GM21529 (cell line): ENCODE results near the gene THYN1.
A peak's percentile ranks its signal among the peaks of the same experiment; 100 is the strongest.
"Not testable (repeated sequence)": the region's sequence is repeated elsewhere in the genome, so short reads cannot be mapped to it uniquely, and the experiment has no call there.

Source experiments
- ATAC-seq: cut with Tn5 transposase; IDR thresholded peaks from one replicate; pipeline ENCODE4 v1.9.1; 2021; ENCODE audit not compliant: unreplicated experiment

THYN1 gene

DNA sequence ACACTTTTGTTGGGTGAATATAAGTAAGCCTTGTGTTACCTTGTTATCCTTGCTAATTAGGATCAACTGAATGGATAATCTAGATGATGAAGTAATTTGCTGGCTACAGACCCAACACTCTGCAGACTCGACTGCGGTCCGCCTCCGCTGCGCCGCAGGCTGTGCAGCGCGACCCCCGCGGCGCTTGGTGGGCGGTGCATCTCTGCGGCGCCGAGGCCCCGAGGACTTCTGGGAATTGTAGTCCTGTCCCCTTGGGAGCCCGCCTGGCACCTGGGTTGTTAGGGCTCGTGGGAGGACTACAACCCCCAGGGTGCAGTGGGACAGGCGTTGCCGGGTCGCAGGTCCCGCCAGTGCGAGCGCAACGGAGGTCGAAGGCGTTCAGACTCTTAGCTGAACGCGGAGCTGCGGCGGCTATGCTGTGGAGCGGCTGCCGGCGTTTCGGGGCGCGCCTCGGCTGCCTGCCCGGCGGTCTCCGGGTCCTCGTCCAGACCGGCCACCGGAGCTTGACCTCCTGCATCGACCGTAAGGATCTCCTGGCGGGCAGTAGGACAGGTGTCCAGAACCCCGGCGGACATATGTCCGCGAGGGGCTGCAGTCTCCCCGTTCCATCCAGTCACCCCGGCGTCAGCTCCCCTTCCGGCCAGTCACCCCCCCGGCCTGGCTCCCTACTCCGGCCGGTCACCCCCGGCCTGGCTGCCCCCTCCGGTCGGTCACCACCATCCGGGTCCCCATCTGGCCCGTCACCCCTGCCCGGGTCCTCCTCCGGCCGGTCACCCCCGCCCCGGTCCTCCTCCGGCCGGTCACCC, at the start of gene THYN1, which contains the start of gene ACAD8:
TSS of gene THYN1 (minus strand) at position 165 of the 806 bp plus-strand sequence. CDS start 470 bp downstream, outside the sequence.
TSS of gene ACAD8 (plus strand) at position 381 of the 806 bp plus-strand sequence. CDS start at position 414, 33 bp downstream.
- ATAC-seq, result peak; percentile 98

DNA sequence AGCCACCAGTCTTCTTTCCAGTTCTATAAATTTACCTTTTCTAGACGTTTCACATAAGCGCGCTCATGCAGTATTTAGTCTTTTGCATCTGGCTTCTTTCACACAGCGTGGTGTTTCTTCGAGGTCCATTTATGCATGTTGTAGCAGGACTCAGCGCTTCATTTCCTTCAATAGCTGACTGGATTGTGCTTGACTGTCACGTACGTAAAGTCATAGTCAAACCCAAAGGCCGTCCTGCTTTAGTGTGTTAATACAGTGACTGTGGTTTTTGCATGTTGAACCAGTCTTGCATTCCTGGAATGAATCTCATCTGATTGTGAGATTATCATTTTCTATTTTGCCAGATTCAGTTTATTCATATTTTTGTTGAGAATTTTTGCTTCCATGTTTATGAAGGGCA, 41.5 kb upstream of the THYN1 start:
- no peak for ATAC-seq

DNA sequence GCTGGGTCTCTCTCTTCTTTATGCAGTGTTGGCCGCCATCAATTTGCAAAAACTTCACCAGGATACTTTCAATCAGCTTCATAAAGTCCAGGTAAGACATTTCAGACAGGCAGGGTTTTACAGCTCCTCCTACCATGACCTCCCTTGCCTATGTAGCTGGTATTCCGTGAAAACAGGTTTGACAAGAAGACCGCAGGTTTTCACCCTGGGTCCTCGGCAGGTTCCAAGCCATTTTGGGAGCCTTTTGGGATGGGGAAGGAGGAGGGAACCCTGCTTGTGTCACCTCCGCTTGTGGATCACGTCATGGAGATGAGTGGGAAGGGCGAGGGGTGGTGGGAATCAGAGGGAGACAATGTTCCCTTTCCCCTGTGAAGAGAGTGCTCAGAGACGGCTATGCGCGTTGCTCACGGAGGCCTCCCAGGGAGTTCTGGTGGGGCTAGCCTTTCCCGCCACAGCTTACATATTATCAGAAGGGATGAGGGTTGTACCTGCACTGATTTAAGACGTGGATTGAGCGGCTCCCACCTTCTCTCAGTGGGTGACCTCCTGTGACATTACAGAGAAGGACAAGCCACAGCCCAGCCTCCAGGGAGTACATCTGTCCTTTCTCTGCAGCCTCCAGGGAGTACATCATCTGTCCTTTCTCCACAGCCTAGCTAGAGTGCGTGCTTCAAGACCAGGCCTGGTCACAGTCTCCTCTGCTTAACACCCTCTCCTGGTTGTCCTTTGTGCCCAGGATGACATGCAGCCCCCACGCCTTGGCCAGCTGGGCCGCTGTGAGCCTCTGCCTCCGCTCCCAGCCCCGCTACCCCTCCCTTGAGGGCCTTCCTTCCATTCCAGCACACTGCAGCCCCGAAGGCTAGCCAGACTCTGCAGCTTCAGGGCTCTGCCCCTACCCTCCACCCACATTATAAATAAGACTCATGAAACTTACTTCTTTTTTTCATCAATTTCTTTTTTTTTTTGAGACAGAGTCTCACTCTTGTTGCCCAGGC, 40.3 kb upstream of the THYN1 start:
- ATAC-seq, result no peak

DNA sequence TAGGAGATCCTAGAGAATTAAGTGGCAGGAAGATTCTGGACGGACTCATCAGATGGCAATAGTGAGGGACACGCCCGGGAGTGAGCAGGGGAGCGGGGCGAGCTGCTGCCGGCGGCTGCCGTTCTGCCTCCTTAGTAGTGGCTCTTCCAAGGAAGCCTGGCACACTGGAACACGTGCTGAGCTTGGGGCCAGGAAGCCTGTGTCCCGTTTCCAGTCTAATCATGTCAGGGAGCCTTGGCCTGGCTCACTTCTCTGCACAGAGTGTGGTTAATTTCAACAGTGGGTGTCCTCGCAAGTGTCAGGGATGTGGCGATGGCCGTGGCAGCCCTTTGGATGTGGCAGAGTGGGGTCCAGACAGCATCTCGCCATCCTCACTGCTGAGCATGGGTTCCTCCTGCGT, 39.5 kb upstream of the THYN1 start:
- ATAC-seq, result no peak

DNA sequence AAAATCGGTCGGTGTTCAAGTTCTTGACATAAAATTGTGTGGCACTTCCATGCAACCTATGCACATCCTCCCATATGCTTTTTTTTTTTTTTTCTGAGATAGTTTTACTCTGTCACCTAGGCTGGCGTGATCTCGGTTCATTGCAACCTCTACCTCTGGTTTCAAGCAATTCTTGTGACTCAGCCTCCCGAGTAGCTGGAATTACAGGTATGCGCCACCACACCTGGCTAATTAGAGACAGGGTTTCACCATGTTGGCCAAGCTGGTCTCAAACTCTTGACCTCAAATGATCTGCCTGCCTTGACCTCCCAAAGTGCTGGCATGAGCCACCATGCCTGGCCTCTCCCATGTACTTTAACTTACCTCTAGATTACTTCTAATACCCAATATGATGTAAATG, 38.0 kb upstream of the THYN1 start:
- no peak for ATAC-seq

DNA sequence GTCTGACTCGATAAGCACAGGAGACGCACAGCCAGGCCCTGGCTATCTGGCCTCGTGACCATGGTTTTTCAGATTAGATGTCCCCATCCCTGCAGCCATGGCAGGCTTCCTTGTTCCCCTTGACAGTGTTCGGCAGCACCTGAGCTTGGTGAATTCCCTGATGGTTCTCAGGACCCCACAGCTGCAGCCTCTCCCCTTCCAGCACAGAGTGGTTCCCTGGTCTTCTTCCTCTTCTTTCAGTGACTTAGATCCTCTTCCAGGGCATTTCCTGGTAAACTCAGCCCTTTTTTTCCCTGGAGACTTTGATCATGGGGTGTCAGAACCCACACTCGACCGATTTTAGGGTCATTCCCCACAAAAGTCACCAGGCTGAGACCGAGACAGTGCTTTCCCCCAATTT, 37.5 kb upstream of the THYN1 start:
- ATAC-seq, result no peak

DNA sequence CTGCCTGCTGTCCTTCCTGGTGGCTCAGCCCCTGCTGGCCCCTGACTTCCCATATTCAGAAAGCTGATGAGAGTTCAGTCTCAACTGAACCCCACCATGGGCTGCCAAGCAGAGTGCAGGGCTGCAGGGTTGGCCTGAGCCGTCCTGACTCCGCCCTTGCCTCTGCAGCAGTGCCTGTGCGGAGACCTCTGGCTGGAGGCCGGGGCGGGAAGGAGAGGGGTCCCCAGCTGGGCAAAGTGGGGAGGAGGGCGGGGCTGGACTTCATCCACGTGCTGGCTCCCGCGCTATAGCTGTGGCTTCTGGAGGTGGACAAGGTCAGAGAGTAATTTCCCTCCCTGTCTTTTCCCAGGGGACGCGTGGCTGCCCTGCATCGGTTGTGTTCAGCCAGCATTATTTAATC, 36.6 kb upstream of the THYN1 start:
- no peak for ATAC-seq

DNA sequence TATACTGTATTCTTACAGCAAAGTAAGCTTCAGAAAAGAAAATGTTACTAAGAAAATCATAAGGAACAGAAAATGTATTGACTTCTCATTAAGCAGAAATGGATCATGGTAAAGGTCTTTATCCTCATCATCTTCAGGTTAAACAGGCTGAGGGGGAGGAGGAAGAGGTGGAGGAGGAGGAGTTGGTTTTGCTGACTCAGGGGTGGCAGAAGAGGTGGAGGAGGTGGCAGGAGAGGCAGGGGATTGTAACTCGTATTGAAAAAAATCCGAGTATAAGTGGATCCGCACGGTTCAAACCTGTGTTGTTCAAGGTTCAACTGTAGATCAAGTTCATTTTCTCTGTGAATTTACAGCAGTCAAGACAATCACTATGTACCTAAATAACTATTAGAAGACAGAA, 36.0 kb upstream of the THYN1 start:
- no peak for ATAC-seq

DNA sequence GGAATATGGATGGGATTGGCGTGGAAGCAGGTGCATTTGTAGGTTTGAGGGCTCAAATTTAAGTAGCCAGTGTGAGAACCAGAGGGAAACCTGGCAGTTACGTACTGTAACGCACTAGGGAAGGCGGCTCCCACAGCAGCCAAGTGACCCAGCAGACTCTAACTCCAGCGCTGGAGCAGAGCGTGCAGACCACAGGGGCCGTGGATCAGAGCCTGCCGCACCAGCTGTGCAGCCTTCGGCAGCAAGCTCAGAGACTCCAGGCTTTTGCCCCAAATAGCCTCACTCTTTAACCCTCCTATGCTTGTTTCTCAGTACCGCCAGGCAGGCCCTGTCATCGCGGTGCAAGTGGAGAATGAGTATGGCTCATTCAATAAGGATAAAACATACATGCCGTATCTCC, 35.3 kb upstream of the THYN1 start:
- no peak for ATAC-seq

DNA sequence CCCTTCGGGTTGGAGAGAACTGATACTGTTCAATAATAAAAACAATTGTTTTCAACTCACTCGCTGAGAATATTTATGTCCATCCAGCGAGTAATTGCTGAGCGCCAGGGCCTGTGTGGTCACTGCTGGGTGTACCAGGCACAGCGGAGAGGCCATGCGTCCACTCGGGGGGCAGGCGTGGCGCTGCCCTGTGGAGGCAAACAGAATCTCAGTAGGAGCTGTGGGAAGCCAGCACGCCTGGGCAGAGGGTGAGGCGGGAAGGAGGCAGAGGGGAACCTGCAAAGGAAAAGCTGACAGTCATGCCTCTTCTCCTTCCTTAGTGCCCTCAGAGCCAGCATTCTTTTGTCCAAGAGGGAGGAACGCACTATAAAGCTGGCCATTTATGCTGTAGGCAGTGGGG, 34.4 kb upstream of the THYN1 start:
- ATAC-seq, result no peak

DNA sequence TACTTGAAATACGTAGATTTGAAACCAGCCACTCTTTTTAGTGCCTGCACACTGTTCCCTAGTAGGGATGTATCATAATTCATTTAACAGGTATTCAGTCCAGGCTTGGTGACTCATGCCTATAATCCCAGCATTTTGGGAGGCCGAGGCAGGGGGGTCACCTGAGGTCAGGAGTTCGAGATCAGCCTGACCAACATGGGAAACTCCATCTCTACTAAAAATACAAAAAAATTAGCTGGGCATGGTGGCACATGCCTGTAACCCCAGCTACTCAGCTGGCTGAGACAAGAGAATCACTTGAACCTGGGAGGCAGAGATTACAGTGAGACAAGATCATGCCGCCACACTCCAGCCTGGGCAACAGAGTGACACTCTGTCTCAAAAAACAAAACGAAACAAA, 31.2 kb upstream of the THYN1 start:
- ATAC-seq, result not testable (repeated sequence)

DNA sequence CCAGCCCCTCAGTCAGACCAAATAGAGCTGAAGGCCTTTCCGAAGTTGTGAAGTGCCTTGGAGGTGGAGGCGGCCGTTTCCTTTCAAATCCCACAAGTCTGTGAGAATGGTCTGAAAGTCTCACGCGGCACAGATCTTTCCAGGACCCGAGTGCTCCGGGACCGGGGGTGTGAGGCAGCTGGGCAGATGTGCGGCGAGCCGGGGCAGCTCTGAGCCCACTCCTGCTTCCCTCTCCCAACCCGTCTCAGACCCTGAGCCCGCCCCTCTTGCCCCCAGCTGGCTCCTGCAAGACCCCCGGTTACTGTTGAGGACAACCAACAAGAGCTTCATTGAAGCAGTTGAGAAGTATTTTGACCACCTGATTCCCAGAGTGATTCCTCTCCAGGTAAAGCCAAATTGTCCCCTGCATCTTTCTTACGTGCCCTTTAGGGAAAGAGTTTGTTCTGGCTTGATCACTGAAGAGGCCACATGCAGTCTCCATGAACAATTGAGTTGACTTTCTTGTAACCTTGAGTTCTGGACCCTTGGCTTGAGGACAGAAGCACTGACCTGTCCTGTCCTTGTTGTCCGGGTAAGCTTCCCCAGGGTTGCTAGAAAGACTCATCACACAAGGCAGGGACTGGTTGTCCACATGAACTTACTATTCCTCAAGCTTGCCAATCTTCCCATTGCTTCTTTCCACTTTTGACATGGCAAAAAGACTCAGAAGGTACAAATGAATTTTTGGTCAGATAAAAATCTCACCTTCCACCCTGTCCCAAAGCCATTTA, 30.5 kb upstream of the THYN1 start:
- no peak for ATAC-seq

DNA sequence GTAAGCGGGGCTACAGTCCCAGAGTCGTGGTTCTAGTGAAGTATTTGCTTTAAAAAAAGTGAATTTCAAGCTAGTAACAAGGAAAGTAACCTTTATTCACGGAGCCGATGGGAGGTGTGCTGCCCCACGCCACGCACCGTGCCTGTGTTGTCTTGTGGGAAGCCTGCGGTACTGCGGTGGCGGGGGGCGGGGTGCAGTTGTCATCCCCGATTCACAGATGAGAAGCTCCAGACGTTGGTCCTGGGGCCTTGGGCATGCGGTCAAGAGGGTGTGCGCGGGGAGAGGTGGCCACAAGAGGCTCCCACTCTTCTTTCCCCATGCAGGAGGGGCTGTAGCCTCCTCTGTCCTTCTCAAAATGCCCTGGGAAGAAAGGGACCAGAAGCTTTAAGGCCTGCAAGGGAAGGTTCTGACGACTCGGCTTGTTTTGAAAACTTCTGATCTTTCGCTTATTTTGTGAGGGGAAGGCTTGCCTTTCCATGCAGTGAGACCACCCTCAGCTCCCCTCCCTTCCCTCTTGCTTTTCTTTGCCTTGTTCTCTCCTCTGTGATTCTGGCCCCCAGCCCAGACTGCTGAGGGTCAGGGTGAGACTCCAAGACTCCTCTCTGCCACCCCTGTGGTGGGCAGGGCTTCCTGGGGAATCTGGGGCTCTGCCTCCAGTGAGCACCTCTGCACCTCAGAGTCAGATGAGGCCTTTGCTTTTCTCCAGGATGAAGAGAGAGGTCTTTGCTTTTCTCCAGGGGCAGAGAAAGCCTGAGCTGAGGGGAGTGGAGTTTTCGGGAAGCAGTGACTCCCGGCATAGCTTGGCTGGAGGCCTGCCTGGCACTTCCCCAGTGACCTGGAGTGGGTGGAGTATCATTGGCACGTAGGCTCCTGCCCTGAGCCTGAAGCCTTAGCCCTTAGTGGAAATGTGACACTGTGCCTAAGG, 29.2 kb upstream of the THYN1 start:
- ATAC-seq, result no peak

DNA sequence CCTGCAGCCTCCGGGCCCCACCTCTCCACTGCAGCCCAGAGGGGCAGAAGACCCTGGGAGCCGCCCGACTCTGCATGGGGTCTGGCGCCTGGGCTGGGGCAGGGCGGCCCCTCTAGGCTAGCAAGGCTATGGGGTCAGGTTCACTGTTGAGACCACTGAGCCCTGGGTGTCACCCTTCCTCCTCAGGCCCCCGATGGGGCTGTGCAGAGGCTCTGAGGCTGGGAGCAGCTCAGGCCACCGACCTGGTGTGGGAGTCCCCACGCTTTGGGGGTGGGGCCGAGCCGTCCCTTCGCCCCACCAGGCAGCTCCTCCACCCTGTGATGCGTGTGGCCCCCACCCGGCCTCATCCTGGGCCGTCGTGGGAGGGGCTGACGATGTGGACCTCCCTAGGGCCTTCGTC, 28.5 kb upstream of the THYN1 start:
- ATAC-seq, result not testable (repeated sequence)

DNA sequence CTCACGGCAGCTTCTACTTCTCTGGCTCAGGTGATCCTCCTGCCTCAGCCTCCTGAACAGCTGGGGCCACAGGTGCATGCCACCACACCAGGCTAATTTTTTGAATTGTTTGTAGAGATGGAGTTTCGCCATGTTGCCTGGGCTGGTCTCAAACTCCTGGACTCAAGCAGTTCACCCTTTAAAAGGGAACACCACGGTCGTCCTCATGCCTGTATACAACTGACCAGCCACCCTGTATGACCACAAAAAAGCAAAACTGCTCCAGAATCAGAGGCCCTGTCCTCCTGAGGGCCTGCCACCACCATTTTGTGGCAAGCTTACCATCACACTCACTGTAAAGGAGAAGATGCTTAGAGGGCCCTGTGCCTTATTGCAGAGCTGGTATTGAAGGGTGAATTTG, 25.2 kb upstream of the THYN1 start:
- no peak for ATAC-seq

DNA sequence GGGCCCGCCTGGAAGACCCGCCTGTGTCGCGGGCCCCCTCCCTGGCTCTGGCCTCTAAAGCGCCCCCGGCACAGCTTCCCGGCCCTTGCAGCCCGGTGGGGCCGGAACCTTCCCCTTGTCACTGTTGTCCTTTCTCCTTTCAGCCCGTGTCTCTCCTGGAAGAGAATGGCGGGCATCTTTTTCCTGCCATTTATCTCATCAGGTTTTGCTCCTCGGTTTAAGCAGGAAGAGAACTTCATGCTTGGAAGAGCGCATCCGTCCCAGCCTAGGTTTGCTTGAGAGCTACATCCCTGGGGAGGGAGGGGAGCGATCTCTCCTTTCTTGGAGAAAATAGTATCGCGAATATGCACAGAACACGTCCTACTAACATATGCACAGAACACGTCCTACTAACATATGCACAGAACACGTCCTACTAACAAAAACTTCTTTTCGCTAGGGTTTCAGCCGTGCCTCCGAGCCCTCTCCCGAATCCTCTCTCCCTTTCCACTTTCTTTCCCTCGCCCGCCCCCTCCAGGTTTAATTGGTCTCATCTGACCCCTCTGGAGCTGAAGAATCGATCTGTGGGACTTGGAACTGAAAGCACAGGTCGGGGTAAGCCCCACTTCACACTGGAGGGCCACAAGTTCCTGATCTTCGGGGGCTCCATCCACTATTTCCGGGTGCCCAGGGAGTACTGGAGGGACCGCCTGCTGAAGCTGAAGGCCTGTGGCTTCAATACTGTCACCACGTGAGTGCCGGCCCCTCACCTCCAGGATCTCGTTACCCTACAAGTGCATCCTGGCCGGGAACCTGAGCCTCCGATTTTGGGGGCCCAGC, 24.2 kb upstream of the THYN1 start:
- ATAC-seq, result no peak

DNA sequence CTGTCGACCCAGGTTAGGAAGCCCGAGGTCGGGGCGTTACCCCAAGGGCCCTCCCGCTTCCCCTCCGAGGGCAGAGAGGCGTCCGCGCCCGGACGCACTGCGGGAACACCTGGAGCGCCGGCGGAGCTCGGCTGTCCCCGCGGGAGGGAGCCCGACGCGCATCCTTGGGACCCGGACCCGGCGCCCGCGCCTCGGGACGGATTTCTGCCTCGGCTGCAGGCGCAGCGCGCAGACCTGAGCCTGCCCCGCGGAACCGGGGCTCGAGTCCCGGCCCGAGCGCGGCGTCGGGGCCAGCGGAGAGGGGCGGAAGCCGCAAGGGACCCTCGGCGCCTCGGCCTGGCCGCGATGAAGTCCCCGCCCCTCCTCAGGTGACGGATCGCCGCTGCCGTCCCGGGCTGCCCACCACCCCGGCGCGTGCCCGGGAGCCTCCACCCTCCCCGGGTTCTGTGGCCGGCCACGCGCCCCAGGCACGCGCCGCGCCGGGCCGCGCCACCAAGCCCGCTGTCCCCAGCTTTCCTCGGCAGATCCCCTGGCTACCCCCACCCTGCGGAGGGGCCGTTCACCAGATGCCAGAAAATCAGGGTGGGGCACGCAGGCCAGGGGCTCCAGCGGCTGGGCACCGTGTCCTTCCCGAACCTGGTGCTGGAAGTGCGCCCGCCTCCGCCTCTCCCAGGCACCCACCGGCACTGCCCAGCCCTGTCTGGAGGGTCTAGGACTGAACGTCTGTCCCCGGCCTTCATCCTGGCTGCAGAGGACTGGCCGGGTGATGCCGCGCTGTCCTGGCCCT, 23.4 kb upstream of the THYN1 start:
- ATAC-seq, result peak; percentile 4
